HepG2 (cell line): ENCODE measurements around the gene CNR2. TPM values are rescaled to one million over a fixed set of nuclear protein-coding genes. Genes with fewer than 3 reads are reported as not detected.

Experiments
- ATF3 ChIP-seq: sonication (generic); formaldehyde crosslinking; IDR thresholded peaks from 2 replicates; pipeline ENCODE4 v1.4.0; 2020; ENCODE audit warnings: missing genetic modification reagents
- FOXO4 ChIP-seq: sonication (generic); formaldehyde crosslinking; conservative IDR thresholded peaks from 2 replicates; pipeline ENCODE4 v1.8.1; 2023; ENCODE audit warnings: missing genetic modification reagents
- FOXP4 ChIP-seq: sonication (generic); formaldehyde crosslinking; IDR thresholded peaks from 2 replicates; pipeline ENCODE4 v1.4.0; 2020; ENCODE audit warnings: missing genetic modification reagents
- GTF3A ChIP-seq: sonication (generic); formaldehyde crosslinking; conservative IDR thresholded peaks from 2 replicates; pipeline ENCODE4 v1.4.0; 2020; ENCODE audit warnings: mild to moderate bottlenecking, missing genetic modification reagents
- HDAC6 ChIP-seq: fragments of 200-600 bp; sonication (generic); IDR thresholded peaks from 2 replicates; pipeline ENCODE4 v1.7.0; 2017; ENCODE audit warnings: mild to moderate bottlenecking, antibody characterized with exemption, low read length, low read depth
- KMT2A ChIP-seq: sonication (generic); formaldehyde crosslinking; IDR thresholded peaks from 2 replicates; pipeline ENCODE4 v1.4.0; 2020; ENCODE audit warnings: missing genetic modification reagents
- PAXIP1 ChIP-seq: sonication (generic); formaldehyde crosslinking; conservative IDR thresholded peaks from 2 replicates; pipeline ENCODE4 v1.4.0; 2020; ENCODE audit warnings: mild to moderate bottlenecking, missing genetic modification reagents, moderate library complexity
- PHF20 ChIP-seq: sonication (generic); formaldehyde crosslinking; IDR thresholded peaks from 2 replicates; pipeline ENCODE4 v1.5.0; 2020; ENCODE audit warnings: mild to moderate bottlenecking, missing genetic modification reagents
- RELA ChIP-seq: sonication (generic); formaldehyde crosslinking; IDR thresholded peaks from 2 replicates; pipeline ENCODE4 v1.4.0; 2020; ENCODE audit warnings: missing genetic modification reagents
- RFXAP ChIP-seq: sonication (generic); formaldehyde crosslinking; IDR thresholded peaks from 2 replicates; pipeline ENCODE4 v1.4.0; 2020; ENCODE audit warnings: missing genetic modification reagents, borderline replicate concordance
- THAP11 ChIP-seq: IDR thresholded peaks from 2 replicates; pipeline ENCODE4 v1.6.1; 2016; ENCODE audit warnings: missing biosample characterization, missing genetic modification reagents
- THRA ChIP-seq: sonication (generic); formaldehyde crosslinking; IDR thresholded peaks from 2 replicates; pipeline ENCODE4 v1.4.0; 2020; ENCODE audit warnings: missing genetic modification reagents, borderline replicate concordance
- ZFP82 ChIP-seq: sonication (generic); formaldehyde crosslinking; IDR thresholded peaks from 2 replicates; pipeline ENCODE4 v1.5.1; 2020; ENCODE audit warnings: mild to moderate bottlenecking, missing genetic modification reagents, borderline replicate concordance
- ZNF451 ChIP-seq: sonication (generic); formaldehyde crosslinking; IDR thresholded peaks from 2 replicates; pipeline ENCODE4 v1.5.0; 2020; ENCODE audit warnings: mild to moderate bottlenecking, missing genetic modification reagents
- ZNF577 ChIP-seq: sonication (generic); formaldehyde crosslinking; IDR thresholded peaks from 2 replicates; pipeline ENCODE4 v1.4.0; 2020; ENCODE audit warnings: mild to moderate bottlenecking, low read depth, missing genetic modification reagents, borderline replicate concordance
- ZNF891 ChIP-seq: sonication (generic); formaldehyde crosslinking; IDR thresholded peaks from 2 replicates; pipeline ENCODE4 v1.5.0; 2020; ENCODE audit warnings: mild to moderate bottlenecking, missing genetic modification reagents
- polyA plus RNA-seq, 8 experiments: library from polyadenylated mRNA; depleted of rRNA in 3 of 8; stranded (reverse) in 7 of 8; unstranded in 1 of 8; fragments of >200 nt; fragmentation: Illumina TruSeq in 4 of 8; extraction: Trizol in 4 of 8; gene quantifications; 2 replicates each; pipeline versions ENCODE4 v1.2.1 to v1.2.3, GENCODE V29; 2011 to 2016; ENCODE audit warnings: low read depth in 4 of 8, missing spikeins in 1 of 8, mixed read lengths in 1 of 8; ENCODE audit not compliant: insufficient read depth in 1 of 8
- total RNA-seq, 5 experiments: library from RNA; depleted of rRNA; stranded (reverse); fragments of >200 nt; fragmentation: Illumina TruSeq; extraction: Trizol; gene quantifications; 2 replicates each; pipeline ENCODE4 v1.2.3, GENCODE V29; 2016; ENCODE audit warnings: low read depth in 1 of 5

The CNR2 gene
- total and polyA plus RNA-seq, 2 of the 13 experiments (the other 11 are each of a cell fraction or from before 2014, with no cell fraction given) = not detected

- TF ChIP-seq ZFP82 (CRISPR knock-in tag) (peak; percentile 71; the same call in 1 of the 2 replicates), RFXAP (CRISPR knock-in tag) (no peak), KMT2A (CRISPR knock-in tag) (peak; percentile 49), HDAC6 (no peak), FOXO4 (CRISPR knock-in tag) (no peak), THRA (peak; percentile 44; the same call in 1 of the 2 replicates), ATF3 (CRISPR knock-in tag) (0 out of 2 replicates have a peak, but pooled peaks have one; percentile 31), FOXP4 (no peak), THAP11 (CRISPR knock-in tag) (peak; percentile 76), PAXIP1 (CRISPR knock-in tag) (no peak; the same call in 1 of the 2 replicates), RELA (no peak), GTF3A (no peak), ZNF577 (CRISPR knock-in tag) (no peak), PHF20 (peak; percentile 64), ZNF891 (no peak), ZNF451 (no peak)
These were observed 45.1 kb downstream of the CNR2 start, which contains the start of gene FUCA1 (continued) for GRCh38 chr1:23867895-23868556.
